GM12878 (cell line): ENCODE results near the gene RPUSD2. TPM values are rescaled to one million over a fixed set of nuclear protein-coding genes. Genes with fewer than 3 reads are reported as not detected.

Experiments used
- ATF3 ChIP-seq: IDR thresholded peaks from 2 replicates; pipeline ENCODE4 v1.6.1; 2011; ENCODE audit warnings: low read depth, mild to moderate bottlenecking, low read length, moderate library complexity, borderline replicate concordance; ENCODE audit errors: extremely low read depth
- BHLHE40 ChIP-seq, 2 experiments: fragments of 450-650 bp in 1 of 2; IDR thresholded peaks; 2 replicates each; pipeline ENCODE4 v1.6.1; 2011 to 2017; ENCODE audit warnings: low read depth in 2 of 2, borderline replicate concordance in 1 of 2, improper control_type of control experiment in 1 of 2, low read length in 1 of 2, mild to moderate bottlenecking in 1 of 2
- BRCA1 ChIP-seq: IDR thresholded peaks from 2 replicates; pipeline ENCODE4 v1.6.1; 2011; ENCODE audit warnings: low read depth, low read length, improper control_type of control experiment
- CUX1 ChIP-seq: IDR thresholded peaks from 2 replicates; pipeline ENCODE4 v1.6.1; 2012; ENCODE audit warnings: improper control_type of control experiment, low read depth, low read length; ENCODE audit not compliant: insufficient replicate concordance
- EZH2 ChIP-seq: IDR thresholded peaks from 2 replicates; pipeline ENCODE4 v1.6.1; 2012; ENCODE audit warnings: low read depth, mild to moderate bottlenecking, control low read depth, inconsistent platforms, low read length, borderline replicate concordance; ENCODE audit not compliant: control insufficient read depth
- FOS ChIP-seq: IDR thresholded peaks from 3 replicates; pipeline ENCODE4 v1.6.1; 2011; ENCODE audit warnings: borderline replicate concordance; ENCODE audit not compliant: insufficient read length; ENCODE audit errors: extremely low read depth
- HCFC1 ChIP-seq: fragments of 150-350 bp; IDR thresholded peaks from 2 replicates; pipeline ENCODE4 v1.6.1; 2014; ENCODE audit warnings: low read length
- MEF2B ChIP-seq: fragments of 450-650 bp; IDR thresholded peaks from 2 replicates; pipeline ENCODE4 v1.6.1; 2018; ENCODE audit warnings: mild to moderate bottlenecking, moderate library complexity; ENCODE audit not compliant: partially characterized antibody, poor library complexity, severe bottlenecking
- MYB ChIP-seq: fragments of 150-350 bp; IDR thresholded peaks from 2 replicates; pipeline ENCODE4 v1.6.1; 2014; ENCODE audit warnings: mild to moderate bottlenecking, low read depth, low read length, borderline replicate concordance
- NFXL1 ChIP-seq: fragments of 450-650 bp; IDR thresholded peaks from 2 replicates; pipeline ENCODE4 v1.6.1; 2017; ENCODE audit warnings: antibody characterized with exemption, mild to moderate bottlenecking, borderline replicate concordance
- NR2C2 ChIP-seq: IDR thresholded peaks from 2 replicates; pipeline ENCODE4 v1.6.1; 2011; ENCODE audit warnings: borderline replicate concordance, low read depth; ENCODE audit not compliant: control insufficient read depth, insufficient read length
- NR2F1 ChIP-seq: fragments of 450-650 bp; conservative IDR thresholded peaks from 2 replicates; pipeline ENCODE4 v1.6.1; 2017; ENCODE audit warnings: mild to moderate bottlenecking
- SKIL ChIP-seq: fragments of 450-650 bp; IDR thresholded peaks from 2 replicates; pipeline ENCODE4 v1.6.1; 2017; ENCODE audit warnings: mild to moderate bottlenecking, low read depth, inconsistent platforms; ENCODE audit not compliant: poor library complexity, severe bottlenecking
- SMAD1 ChIP-seq: fragments of 450-650 bp; IDR thresholded peaks from 2 replicates; pipeline ENCODE4 v1.6.1; 2018; ENCODE audit warnings: mild to moderate bottlenecking, low read depth; ENCODE audit not compliant: partially characterized antibody
- SRF ChIP-seq, 2 experiments: IDR thresholded peaks; 2 replicates each; pipeline ENCODE4 v1.6.1; 2011; ENCODE audit warnings: low read depth in 2 of 2, low read length in 2 of 2, mild to moderate bottlenecking in 1 of 2, moderate library complexity in 1 of 2
- TCF3 ChIP-seq: IDR thresholded peaks from 2 replicates; pipeline ENCODE4 v1.6.1; 2012; ENCODE audit warnings: low read depth, mild to moderate bottlenecking, low read length, borderline replicate concordance; ENCODE audit not compliant: insufficient read depth
- polyA plus RNA-seq, 11 experiments: library from polyadenylated mRNA; depleted of rRNA in 4 of 11; unstranded in 6 of 11; stranded (reverse) in 5 of 11; fragments of >200 nt; fragmentation: Nextera tagmentation in 4 of 11; fragmentation: Illumina TruSeq in 1 of 11; extraction: Ambion mirVana in 4 of 11; extraction: Trizol in 1 of 11; gene quantifications; 1 replicate in 1 of 11; 2 replicates in 10 of 11; pipeline versions ENCODE4 v1.2.1 to v1.2.3, GENCODE V29; 2011 to 2016; ENCODE audit warnings: inconsistent platforms in 2 of 11, missing spikeins in 2 of 11, low read depth in 1 of 11
- total RNA-seq, 4 experiments: library from RNA; depleted of rRNA in 3 of 4; stranded (reverse); fragments of >200 nt in 3 of 4; fragmentation: Illumina TruSeq in 1 of 4; extraction: Trizol in 1 of 4; gene quantifications; 2 replicates each; pipeline versions ENCODE4 v1.2.1 to v1.2.3, GENCODE V29; 2013 to 2021
- TF ChIP-seq, protein P1 (sequence below): IDR thresholded peaks from 2 replicates; pipeline ENCODE4 v1.6.1; 2012; ENCODE audit warnings: low read depth, low read length, improper control_type of control experiment

Gene RPUSD2
- total and polyA plus RNA-seq, 10 of the 15 experiments (the other 5 are each of a cell fraction or from before 2014, with no cell fraction given): 4.0 to 33.3 (median 18.5) TPM

DNA sequence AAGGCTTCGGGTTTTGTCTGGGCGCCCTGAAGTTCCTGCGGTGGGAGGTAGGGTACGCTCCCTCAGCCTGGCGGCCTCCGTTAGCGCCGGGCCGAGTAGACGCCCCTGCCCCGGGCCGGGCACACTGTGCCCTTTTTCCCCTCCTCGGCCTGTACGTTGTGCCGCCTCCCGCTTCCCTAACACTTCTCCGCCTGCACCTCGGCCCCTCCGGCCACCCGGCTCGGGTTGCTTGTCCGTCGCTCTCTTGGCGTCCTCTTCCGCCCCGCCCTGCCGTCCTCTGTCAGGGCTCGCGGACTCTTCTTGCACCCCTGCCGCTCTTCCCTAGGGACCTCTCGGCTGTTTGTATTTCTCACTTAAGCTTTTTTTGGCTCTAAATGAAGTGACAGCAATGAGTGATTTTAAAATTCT, 25.3 kb downstream of the RPUSD2 start (continued):
- TF ChIP-seq NR2C2 (no peak), SMAD1 (no peak), NR2F1 (0 out of 2 replicates have a peak, but pooled peaks have one; percentile 11), TCF3 (no peak), ATF3 (no peak), MYB (no peak), BHLHE40 (IDR thresholded peaks at IDR 0.05; ENCODE audit: borderline replicate concordance in 1 of 2, low read depth in 2 of 2, low read length in 1 of 2) (peak; percentile 11 to 22; a peak in 1 of 4 replicates), SKIL (no peak), FOS (no peak), SRF (IDR thresholded peaks at IDR 0.05; ENCODE audit: low read depth in 2 of 2, low read length in 2 of 2) (no peak), EZH2 (no peak), NFXL1 (no peak), CUX1 (no peak), BRCA1 (0 out of 2 replicates have a peak, but pooled peaks have one; percentile 18), MEF2B (peak; percentile 95), HCFC1 (no peak)
- TF ChIP-seq, protein P1, sequence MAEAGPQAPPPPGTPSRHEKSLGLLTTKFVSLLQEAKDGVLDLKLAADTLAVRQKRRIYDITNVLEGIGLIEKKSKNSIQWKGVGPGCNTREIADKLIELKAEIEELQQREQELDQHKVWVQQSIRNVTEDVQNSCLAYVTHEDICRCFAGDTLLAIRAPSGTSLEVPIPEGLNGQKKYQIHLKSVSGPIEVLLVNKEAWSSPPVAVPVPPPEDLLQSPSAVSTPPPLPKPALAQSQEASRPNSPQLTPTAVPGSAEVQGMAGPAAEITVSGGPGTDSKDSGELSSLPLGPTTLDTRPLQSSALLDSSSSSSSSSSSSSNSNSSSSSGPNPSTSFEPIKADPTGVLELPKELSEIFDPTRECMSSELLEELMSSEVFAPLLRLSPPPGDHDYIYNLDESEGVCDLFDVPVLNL: no peak
